Type B pancreatic cell (in vitro differentiated cells): ENCODE data around the gene SAMD8. TPM values are rescaled to one million over a fixed set of nuclear protein-coding genes. Genes with fewer than 3 reads are reported as not detected.

ENCODE experiments used
- DNase-seq: peaks from one replicate; pipeline ENCODE4 v3.0.0; 2021; ENCODE audit warnings: mixed read lengths; ENCODE audit not compliant: unreplicated experiment; ENCODE audit errors: extremely low spot score
- H3K27ac Mint-ChIP-seq: 2 replicates; pipeline ENCODE4 v1.8.0; 2021; ENCODE audit warnings: mild to moderate bottlenecking, mixed read lengths
- H3K27me3 Mint-ChIP-seq: 2 replicates; pipeline ENCODE4 v1.8.0; 2021; ENCODE audit warnings: mixed read lengths
- H3K36me3 Mint-ChIP-seq: 2 replicates; pipeline ENCODE4 v1.8.0; 2021; ENCODE audit warnings: mixed read lengths
- H3K4me1 Mint-ChIP-seq: one replicate; pipeline ENCODE4 v1.8.0; 2021; ENCODE audit warnings: mixed read lengths; ENCODE audit not compliant: unreplicated experiment
- H3K4me3 Mint-ChIP-seq: 2 replicates; pipeline ENCODE4 v1.8.0; 2021; ENCODE audit warnings: mild to moderate bottlenecking, mixed read lengths
- H3K9me3 Mint-ChIP-seq: 2 replicates; pipeline ENCODE4 v1.8.0; 2021; ENCODE audit warnings: mixed read lengths
- CTCF ChIP-seq: fragments of 200-600 bp; sonication (generic); conservative IDR thresholded peaks from 2 replicates; pipeline ENCODE4 v1.5.0; 2021; ENCODE audit warnings: antibody characterized with exemption, mild to moderate bottlenecking
- total RNA-seq: library from RNA; stranded (reverse); gene quantifications from 2 replicates; pipeline ENCODE4 v1.2.1, GENCODE V29; 2021; ENCODE audit warnings: low replicate concordance

SAMD8 gene
- total RNA-seq, 1 donor from 2014 or later = 17.3 TPM

- H3K4me1 Mint-ChIP-seq = peaks cover 36% of the 10 kb centered on the region
- no peaks in the 10 kb centered on the region for H3K27me3 Mint-ChIP-seq
- H3K4me3 Mint-ChIP-seq = no peak overlapping the region
- H3K9me3 Mint-ChIP-seq = no peaks in the 10 kb centered on the region
- DNase-seq = no peak
- no peak overlapping the region for H3K27ac Mint-ChIP-seq
- H3K36me3 Mint-ChIP-seq = no peaks in the 10 kb centered on the region
- TF ChIP-seq CTCF = no peak
Observed at GRCh38 chr10:75066271-75066670, 45.2 kb upstream of the SAMD8 start.

GRCh38 chr10:75067272-75067671, 44.2 kb upstream of the SAMD8 start:
- Mint-ChIP-seq H3K27ac (no peak overlapping the region), H3K9me3 (no peaks in the 10 kb centered on the region), H3K4me1 (peaks cover 31% of the 10 kb centered on the region), H3K27me3 (no peaks in the 10 kb centered on the region), H3K36me3 (no peaks in the 10 kb centered on the region), H3K4me3 (no peak overlapping the region)
- TF ChIP-seq CTCF = no peak
- no peak for DNase-seq

- DNase-seq = no peak
- Mint-ChIP-seq H3K27ac (no peak overlapping the region), H3K4me3 (no peak overlapping the region), H3K27me3 (no peaks in the 10 kb centered on the region), H3K9me3 (no peaks in the 10 kb centered on the region), H3K4me1 (peaks cover 24% of the 10 kb centered on the region), H3K36me3 (no peaks in the 10 kb centered on the region)
- no peak for TF ChIP-seq CTCF
Observed at GRCh38 chr10:75068523-75068922, 42.9 kb upstream of the SAMD8 start.

GRCh38 chr10:75070476-75070875, 41.0 kb upstream of the SAMD8 start:
- TF ChIP-seq CTCF = no peak
- Mint-ChIP-seq H3K9me3 (no peaks in the 10 kb centered on the region), H3K27me3 (peaks cover 5% of the 10 kb centered on the region), H3K36me3 (no peaks in the 10 kb centered on the region), H3K27ac (peak overlapping the region; percentile 78), H3K4me1 (peaks cover 27% of the 10 kb centered on the region), H3K4me3 (no peak overlapping the region)
- no peak for DNase-seq

- H3K36me3 Mint-ChIP-seq = no peaks in the 10 kb centered on the region
- peaks cover 5% of the 10 kb centered on the region for H3K27me3 Mint-ChIP-seq
- H3K9me3 Mint-ChIP-seq = no peaks in the 10 kb centered on the region
- DNase-seq = no peak
- no peak overlapping the region for H3K4me3 Mint-ChIP-seq
- no peak for TF ChIP-seq CTCF
- peaks cover 27% of the 10 kb centered on the region for H3K4me1 Mint-ChIP-seq
- H3K27ac Mint-ChIP-seq = peak overlapping the region; percentile 78
Observed at GRCh38 chr10:75070961-75071428, 40.5 kb upstream of the SAMD8 start.

GRCh38 chr10:75071756-75072155, 39.7 kb upstream of the SAMD8 start:
- Mint-ChIP-seq H3K4me3 (no peak overlapping the region), H3K36me3 (no peaks in the 10 kb centered on the region), H3K9me3 (no peaks in the 10 kb centered on the region), H3K27me3 (peaks cover 9% of the 10 kb centered on the region), H3K27ac (no peak overlapping the region), H3K4me1 (peaks cover 35% of the 10 kb centered on the region)
- TF ChIP-seq CTCF = no peak
- DNase-seq = no peak
